ENCODE data around the gene METTL2B.

- TF ChIP-seq CTCF (IDR thresholded peaks at IDR 0.05) (peak in 2 of 5 experiments; percentile 16 to 25), EP300 (IDR thresholded peaks at IDR 0.05) (peak; percentile 31 to 93)
These were observed 20.8 kb upstream of the METTL2B start, which contains the start of gene HILPDA for GRCh38 chr7:128455543-128456254.

Data from tibial nerve (tissue), 4 donors.